Gastroesophageal sphincter (tissue), 3 donors: ENCODE measurements around the gene SIGLEC14.

ENCODE experiments used
- POLR2A ChIP-seq, 2 donors: fragments of 450-650 bp; IDR thresholded peaks; one replicate each; pipeline ENCODE4 v1.6.1; 2017; ENCODE audit warnings: antibody characterized with exemption in 2 of 2, mild to moderate bottlenecking in 2 of 2, moderate library complexity in 1 of 2
- TF ChIP-seq, protein P1 (sequence below), 4 experiments: fragments of 200-600 bp in 2 of 4; fragments of 450-650 bp in 2 of 4; sonication (generic) in 1 of 4; IDR thresholded peaks; one replicate each; pipeline ENCODE4 v1.5.1; 2017 to 2019; ENCODE audit warnings: antibody characterized with exemption in 4 of 4, mild to moderate bottlenecking in 2 of 4, moderate library complexity in 2 of 4

DNA sequence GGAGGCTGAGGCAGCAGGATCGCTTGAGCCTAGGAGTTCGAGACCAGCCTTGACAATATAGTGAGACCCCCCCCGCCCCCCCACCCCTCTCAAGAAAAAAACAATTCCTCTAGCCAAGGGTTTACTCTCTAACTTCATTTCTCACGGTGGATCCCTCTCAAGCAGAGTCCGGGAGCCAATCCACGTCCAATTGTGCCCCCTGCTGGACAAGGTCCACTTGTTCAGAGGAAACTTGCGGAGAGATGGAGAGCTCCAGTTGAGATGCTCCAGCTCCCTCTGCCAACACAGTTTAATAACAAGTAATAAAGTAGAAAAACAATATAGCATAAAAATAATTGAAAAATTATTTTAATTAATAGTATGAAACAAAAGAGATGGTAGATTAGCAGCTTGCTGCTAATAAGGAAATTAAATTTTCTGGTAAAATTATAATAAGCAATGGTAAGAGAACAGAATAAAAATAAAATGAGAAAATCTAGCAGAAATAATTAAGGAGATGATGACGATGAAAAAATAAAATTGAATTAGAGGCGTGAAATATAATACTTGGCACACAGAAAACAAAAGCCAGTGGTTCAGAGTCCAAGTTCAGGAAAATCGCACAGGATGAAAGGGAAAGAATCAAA lies 14.5 kb upstream of the SIGLEC14 start:
- TF ChIP-seq POLR2A (IDR thresholded peaks at IDR 0.05) = no peak
- TF ChIP-seq, protein P1, sequence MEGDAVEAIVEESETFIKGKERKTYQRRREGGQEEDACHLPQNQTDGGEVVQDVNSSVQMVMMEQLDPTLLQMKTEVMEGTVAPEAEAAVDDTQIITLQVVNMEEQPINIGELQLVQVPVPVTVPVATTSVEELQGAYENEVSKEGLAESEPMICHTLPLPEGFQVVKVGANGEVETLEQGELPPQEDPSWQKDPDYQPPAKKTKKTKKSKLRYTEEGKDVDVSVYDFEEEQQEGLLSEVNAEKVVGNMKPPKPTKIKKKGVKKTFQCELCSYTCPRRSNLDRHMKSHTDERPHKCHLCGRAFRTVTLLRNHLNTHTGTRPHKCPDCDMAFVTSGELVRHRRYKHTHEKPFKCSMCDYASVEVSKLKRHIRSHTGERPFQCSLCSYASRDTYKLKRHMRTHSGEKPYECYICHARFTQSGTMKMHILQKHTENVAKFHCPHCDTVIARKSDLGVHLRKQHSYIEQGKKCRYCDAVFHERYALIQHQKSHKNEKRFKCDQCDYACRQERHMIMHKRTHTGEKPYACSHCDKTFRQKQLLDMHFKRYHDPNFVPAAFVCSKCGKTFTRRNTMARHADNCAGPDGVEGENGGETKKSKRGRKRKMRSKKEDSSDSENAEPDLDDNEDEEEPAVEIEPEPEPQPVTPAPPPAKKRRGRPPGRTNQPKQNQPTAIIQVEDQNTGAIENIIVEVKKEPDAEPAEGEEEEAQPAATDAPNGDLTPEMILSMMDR (IDR thresholded peaks at IDR 0.05) = peak; percentile 35 to 60 (median 46)
